ENCODE results near the gene SPSB4.

The SPSB4 gene

GRCh38 chr3:141011232-141011996 is 39.7 kb upstream of the SPSB4 start (continued):
- TF ChIP-seq ZNF513 (tag by site-specific recombination; IDR thresholded peaks at IDR 0.05): no peak
- TF ChIP-seq ZNF548 (tag by site-specific recombination; IDR thresholded peaks at IDR 0.05): no peak
- TF ChIP-seq SP2 (tag by site-specific recombination; IDR thresholded peaks at IDR 0.05): no peak
- no peak for TF ChIP-seq ZBTB49 (tag by site-specific recombination; IDR thresholded peaks at IDR 0.05; ENCODE audit: low read depth)
- peak; percentile 77 for TF ChIP-seq ZFHX2 (tag by site-specific recombination; conservative IDR thresholded peaks at IDR 0.05)
- no peak for TF ChIP-seq ZNF792 (tag by site-specific recombination; IDR thresholded peaks at IDR 0.05)
- TF ChIP-seq ZXDB (tag by site-specific recombination; IDR thresholded peaks at IDR 0.05): no peak
- TF ChIP-seq, protein P1, sequence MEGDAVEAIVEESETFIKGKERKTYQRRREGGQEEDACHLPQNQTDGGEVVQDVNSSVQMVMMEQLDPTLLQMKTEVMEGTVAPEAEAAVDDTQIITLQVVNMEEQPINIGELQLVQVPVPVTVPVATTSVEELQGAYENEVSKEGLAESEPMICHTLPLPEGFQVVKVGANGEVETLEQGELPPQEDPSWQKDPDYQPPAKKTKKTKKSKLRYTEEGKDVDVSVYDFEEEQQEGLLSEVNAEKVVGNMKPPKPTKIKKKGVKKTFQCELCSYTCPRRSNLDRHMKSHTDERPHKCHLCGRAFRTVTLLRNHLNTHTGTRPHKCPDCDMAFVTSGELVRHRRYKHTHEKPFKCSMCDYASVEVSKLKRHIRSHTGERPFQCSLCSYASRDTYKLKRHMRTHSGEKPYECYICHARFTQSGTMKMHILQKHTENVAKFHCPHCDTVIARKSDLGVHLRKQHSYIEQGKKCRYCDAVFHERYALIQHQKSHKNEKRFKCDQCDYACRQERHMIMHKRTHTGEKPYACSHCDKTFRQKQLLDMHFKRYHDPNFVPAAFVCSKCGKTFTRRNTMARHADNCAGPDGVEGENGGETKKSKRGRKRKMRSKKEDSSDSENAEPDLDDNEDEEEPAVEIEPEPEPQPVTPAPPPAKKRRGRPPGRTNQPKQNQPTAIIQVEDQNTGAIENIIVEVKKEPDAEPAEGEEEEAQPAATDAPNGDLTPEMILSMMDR (tag by site-specific recombination; IDR thresholded peaks at IDR 0.05): peak; percentile 53

- H3K4me1 ChIP-seq (ENCODE audit: control insufficient read depth, insufficient read depth, low read length): no peaks in the 10 kb centered on the region
- no peak overlapping the region for H3K4me3 ChIP-seq (ENCODE audit: low read depth, low read length)
- no peaks in the 10 kb centered on the region for H3K36me3 ChIP-seq (ENCODE audit: control insufficient read depth in 2 of 2, insufficient read depth in 1 of 2, low read length in 2 of 2)
- H3K27ac ChIP-seq (ENCODE audit: extremely low read depth, low read depth, low read length): no peak overlapping the region
- ChIA-PET CTCF (interaction anchor here (0.6 to 4.1 kb wide), 22 partner anchors 8 to 258 kb away, joined by 3 to 24 read pairs (median 4); no protein-coding TSS in a partner anchor), POLR2A (no interaction called here)
- H3K9me3 ChIP-seq (ENCODE audit: control insufficient read depth, insufficient read depth, low read depth, low read length): no peaks in the 10 kb centered on the region
- no peak for TF ChIP-seq ZSCAN4 (tag by site-specific recombination; IDR thresholded peaks at IDR 0.05)
- TF ChIP-seq, protein P2, sequence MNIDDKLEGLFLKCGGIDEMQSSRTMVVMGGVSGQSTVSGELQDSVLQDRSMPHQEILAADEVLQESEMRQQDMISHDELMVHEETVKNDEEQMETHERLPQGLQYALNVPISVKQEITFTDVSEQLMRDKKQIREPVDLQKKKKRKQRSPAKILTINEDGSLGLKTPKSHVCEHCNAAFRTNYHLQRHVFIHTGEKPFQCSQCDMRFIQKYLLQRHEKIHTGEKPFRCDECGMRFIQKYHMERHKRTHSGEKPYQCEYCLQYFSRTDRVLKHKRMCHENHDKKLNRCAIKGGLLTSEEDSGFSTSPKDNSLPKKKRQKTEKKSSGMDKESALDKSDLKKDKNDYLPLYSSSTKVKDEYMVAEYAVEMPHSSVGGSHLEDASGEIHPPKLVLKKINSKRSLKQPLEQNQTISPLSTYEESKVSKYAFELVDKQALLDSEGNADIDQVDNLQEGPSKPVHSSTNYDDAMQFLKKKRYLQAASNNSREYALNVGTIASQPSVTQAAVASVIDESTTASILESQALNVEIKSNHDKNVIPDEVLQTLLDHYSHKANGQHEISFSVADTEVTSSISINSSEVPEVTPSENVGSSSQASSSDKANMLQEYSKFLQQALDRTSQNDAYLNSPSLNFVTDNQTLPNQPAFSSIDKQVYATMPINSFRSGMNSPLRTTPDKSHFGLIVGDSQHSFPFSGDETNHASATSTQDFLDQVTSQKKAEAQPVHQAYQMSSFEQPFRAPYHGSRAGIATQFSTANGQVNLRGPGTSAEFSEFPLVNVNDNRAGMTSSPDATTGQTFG (tag by site-specific recombination; IDR thresholded peaks at IDR 0.05; ENCODE audit: borderline replicate concordance): no peak
- no peak for TF ChIP-seq ZNF416 (tag by site-specific recombination; IDR thresholded peaks at IDR 0.05)
These were observed 39.2 kb upstream of the SPSB4 start for GRCh38 chr3:141011997-141012262.

DNA sequence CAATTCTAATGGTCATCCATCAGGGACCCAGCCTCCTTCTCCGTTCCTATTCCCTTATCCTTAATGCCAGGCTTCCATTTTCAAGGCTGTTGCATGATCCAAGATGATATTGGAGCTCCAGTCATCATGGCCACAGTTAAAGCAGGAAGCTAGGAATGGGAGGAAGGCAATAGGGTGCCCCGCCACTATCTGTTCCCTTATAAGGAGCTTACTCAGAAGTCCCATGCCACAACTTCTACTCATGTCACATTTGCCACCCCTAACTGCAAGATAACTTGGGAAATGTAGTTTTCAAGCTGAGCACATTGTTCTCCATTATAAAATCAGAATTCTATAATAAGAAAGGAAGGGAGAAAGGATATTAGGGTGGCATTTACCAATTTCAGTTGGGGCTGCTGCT is 38.6 kb upstream of the SPSB4 start:
- no peaks in the 10 kb centered on the region for H3K9me3 ChIP-seq (ENCODE audit: control insufficient read depth, insufficient read depth, low read depth, low read length)
- H3K4me3 ChIP-seq (ENCODE audit: low read depth, low read length): no peak overlapping the region
- CTCF ChIA-PET: interaction anchor here (0.6 to 4.1 kb wide), 18 partner anchors 8 to 483 kb away, joined by 3 to 24 read pairs (median 4); no protein-coding TSS in a partner anchor
- H3K36me3 ChIP-seq (ENCODE audit: control insufficient read depth in 2 of 2, insufficient read depth in 1 of 2, low read length in 2 of 2): no peaks in the 10 kb centered on the region
- H3K4me1 ChIP-seq (ENCODE audit: control insufficient read depth, insufficient read depth, low read length): no peaks in the 10 kb centered on the region
- no peak overlapping the region for H3K27ac ChIP-seq (ENCODE audit: extremely low read depth, low read depth, low read length)
- POLR2A ChIA-PET: no interaction called here
- TF ChIP-seq SCRT1 (tag by site-specific recombination; IDR thresholded peaks at IDR 0.05; ENCODE audit: borderline replicate concordance) (no peak), ZNF701 (tag by site-specific recombination; IDR thresholded peaks at IDR 0.05) (no peak), ZBTB17 (tag by site-specific recombination; IDR thresholded peaks at IDR 0.05) (no peak), ZNF837 (tag by site-specific recombination; IDR thresholded peaks at IDR 0.05) (no peak), ZNF670 (tag by site-specific recombination; IDR thresholded peaks at IDR 0.05; ENCODE audit: low read depth) (no peak), OVOL3 (tag by site-specific recombination; IDR thresholded peaks at IDR 0.05) (no peak), SALL2 (tag by site-specific recombination; IDR thresholded peaks at IDR 0.05; ENCODE audit: borderline replicate concordance) (no peak)
- TF ChIP-seq, protein P3, sequence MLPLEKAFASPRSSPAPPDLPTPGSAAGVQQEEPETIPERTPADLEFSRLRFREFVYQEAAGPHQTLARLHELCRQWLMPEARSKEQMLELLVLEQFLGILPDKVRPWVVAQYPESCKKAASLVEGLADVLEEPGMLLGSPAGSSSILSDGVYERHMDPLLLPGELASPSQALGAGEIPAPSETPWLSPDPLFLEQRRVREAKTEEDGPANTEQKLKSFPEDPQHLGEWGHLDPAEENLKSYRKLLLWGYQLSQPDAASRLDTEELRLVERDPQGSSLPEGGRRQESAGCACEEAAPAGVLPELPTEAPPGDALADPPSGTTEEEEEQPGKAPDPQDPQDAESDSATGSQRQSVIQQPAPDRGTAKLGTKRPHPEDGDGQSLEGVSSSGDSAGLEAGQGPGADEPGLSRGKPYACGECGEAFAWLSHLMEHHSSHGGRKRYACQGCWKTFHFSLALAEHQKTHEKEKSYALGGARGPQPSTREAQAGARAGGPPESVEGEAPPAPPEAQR (tag by site-specific recombination; IDR thresholded peaks at IDR 0.05): no peak
